GM04504 (cell line): Measurements from ENCODE around the gene BRCA2.

Experiments
- DNase-seq: peaks from one replicate; pipeline ENCODE4 v3.0.0-alpha.2; 2012; ENCODE audit warnings: low read depth

Gene BRCA2

GRCh38 chr13:32427852-32428580, 112.7 kb downstream of the BRCA2 start, which contains the start of gene N4BP2L1:
Gene N4BP2L1, minus strand, starts transcription at chr13:32428130. Its CDS starts 48 bp downstream, at chr13:32428082.
- DNase-seq = no peak

GRCh38 chr13:32428581-32429432, 113.5 kb downstream of the BRCA2 start:
- DNase-seq = no peak

- DNase-seq = no peak
Measured at GRCh38 chr13:32429433-32429909, 114.2 kb downstream of the BRCA2 start.

- DNase-seq = no peak
Measured at GRCh38 chr13:32430018-32430747, 114.9 kb downstream of the BRCA2 start.

GRCh38 chr13:32431361-32431760, 116.1 kb downstream of the BRCA2 start:
- no peak for DNase-seq

GRCh38 chr13:32432856-32433255, 117.5 kb downstream of the BRCA2 start:
- DNase-seq = no peak

GRCh38 chr13:32438871-32439270, 123.6 kb downstream of the BRCA2 start:
- no peak for DNase-seq

- no peak for DNase-seq
Measured at GRCh38 chr13:32443111-32443510, 127.8 kb downstream of the BRCA2 start.

- no peak for DNase-seq
Measured at GRCh38 chr13:32445461-32445860, 130.2 kb downstream of the BRCA2 start.

GRCh38 chr13:32446220-32446619, 130.9 kb downstream of the BRCA2 start:
- DNase-seq = no peak

- DNase-seq = no peak
Measured at GRCh38 chr13:32446773-32447465, 131.6 kb downstream of the BRCA2 start.

- DNase-seq = no peak
Measured at GRCh38 chr13:32447894-32448623, 132.8 kb downstream of the BRCA2 start.

- no peak for DNase-seq
Measured at GRCh38 chr13:32448972-32449371, 133.7 kb downstream of the BRCA2 start.
